GM12874 (cell line): ENCODE results near the gene TUFM.

Experiments used
- CTCF ChIP-seq: IDR thresholded peaks from 2 replicates; pipeline ENCODE4 v1.5.1; 2011; ENCODE audit warnings: low read depth, mild to moderate bottlenecking, control low read depth, low read length, moderate library complexity; ENCODE audit not compliant: insufficient read depth

The TUFM gene

GRCh38 chr16:28863929-28864793 is 18.0 kb upstream of the TUFM start:
- no peak for TF ChIP-seq CTCF

- no peak for TF ChIP-seq CTCF
Measured at GRCh38 chr16:28859326-28859725, 13.2 kb upstream of the TUFM start.

- no peak for TF ChIP-seq CTCF
Measured at GRCh38 chr16:28858421-28858820, 12.3 kb upstream of the TUFM start.

GRCh38 chr16:28846933-28847273 is 755 bp upstream of the TUFM start:
- TF ChIP-seq CTCF = no peak

- TF ChIP-seq CTCF = no peak
Measured at GRCh38 chr16:28845761-28846079, 428 bp downstream of the TUFM start.

GRCh38 chr16:28845293-28845692 is 855 bp downstream of the TUFM start:
- TF ChIP-seq CTCF = no peak

GRCh38 chr16:28844226-28844885 is 1.8 kb downstream of the TUFM start:
- TF ChIP-seq CTCF = no peak
